Activated CD4-positive, CD25-positive, alpha-beta regulatory T cell treated with anti-CD3 and anti-CD28 coated beads, Interleukin-2, amount 50 U/mL, for 16 hours (primary cell): ENCODE results near the gene GSTA2.
"Not testable (repeated sequence)": the region's sequence is repeated elsewhere in the genome, so short reads cannot be mapped to it uniquely, and the experiment has no call there.

ENCODE experiments used
- DNase-seq: peaks from one replicate; pipeline ENCODE4 v3.0.0-alpha.2; 2020; ENCODE audit warnings: low read depth, low spot score

Gene GSTA2

DNA sequence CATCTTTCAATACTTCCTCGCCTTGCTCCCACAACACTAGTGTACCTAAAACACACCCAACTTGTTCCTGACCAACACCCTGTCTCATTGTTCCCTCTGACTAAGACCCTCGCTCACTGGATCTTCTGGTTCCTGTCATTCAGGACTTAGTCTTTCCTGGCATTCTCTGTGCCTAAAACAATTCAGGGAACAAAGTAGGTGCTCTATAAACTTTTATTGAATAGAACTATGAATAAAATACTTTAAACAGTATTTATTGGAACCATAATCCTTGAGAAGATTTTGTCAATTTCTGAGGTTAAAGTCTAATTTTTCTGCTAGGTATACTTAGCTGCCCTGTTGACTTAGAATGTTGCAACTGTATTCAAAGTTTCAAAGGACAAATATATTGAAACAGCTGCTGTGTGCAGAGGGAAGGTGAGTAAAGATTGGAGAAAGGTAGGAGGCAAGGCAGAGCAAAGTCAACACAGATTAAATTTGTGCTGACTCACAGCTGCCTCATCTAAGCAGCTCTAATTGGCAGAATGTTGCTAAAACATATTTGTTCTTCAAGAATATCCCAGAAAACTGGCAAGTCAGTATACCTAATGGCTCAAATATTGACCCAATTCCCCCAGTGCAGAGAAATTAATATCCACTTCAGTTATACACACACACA is 37.6 kb downstream of the GSTA2 start:
- DNase-seq = no peak

DNA sequence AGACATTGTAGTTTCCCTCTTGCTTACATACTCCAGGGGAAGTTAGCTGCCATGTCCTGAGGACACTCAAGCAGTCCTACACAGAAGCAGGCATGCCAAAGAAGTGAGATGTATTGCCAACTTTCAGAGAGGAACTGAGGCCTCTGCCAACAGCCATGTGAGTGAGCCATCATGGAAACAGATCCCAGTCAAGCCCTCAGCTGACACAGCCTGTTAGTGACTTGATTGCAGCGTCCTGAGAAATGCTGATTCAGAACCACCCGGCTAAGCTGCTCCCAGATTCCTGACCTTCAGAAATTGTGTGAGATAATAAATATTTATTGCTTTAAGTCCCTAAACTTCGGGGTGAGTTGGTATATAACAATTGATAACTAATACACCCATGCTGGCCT is 38.1 kb downstream of the GSTA2 start:
- DNase-seq = no peak

DNA sequence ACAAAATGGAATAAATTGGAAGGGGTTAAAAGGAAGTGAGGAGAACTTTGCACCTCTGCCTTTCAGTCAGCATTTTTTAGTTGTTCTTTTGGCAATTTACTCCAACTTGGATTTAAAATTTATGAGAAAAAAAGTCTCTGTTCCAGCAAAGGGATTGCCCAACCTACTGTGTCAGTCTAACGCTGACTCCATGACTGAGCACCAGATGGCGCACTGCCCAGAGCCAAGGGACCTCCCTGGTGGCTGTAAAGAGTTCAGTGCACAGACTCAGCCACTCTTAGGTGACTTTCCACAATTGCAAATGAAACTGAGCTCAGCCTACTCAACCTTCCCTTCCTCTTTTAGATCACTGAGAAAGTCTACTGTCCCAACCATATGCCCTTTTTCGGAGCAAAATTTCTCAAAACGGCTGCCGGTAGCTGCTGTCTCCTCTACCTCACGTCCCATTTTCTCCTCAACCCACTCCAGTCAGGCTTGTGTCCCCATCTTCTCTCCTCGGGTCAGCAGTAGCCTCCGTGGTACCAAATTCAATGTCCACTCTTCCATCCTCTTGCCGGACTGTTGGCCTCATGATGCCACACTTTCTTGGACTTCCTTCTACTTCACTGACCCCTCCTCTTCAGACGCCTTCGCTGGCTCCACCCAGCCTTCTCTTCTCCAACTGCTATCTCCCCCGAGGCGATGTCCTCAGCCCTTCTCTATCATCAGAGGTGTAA is 38.7 kb downstream of the GSTA2 start:
- peak; percentile 12 for DNase-seq

DNA sequence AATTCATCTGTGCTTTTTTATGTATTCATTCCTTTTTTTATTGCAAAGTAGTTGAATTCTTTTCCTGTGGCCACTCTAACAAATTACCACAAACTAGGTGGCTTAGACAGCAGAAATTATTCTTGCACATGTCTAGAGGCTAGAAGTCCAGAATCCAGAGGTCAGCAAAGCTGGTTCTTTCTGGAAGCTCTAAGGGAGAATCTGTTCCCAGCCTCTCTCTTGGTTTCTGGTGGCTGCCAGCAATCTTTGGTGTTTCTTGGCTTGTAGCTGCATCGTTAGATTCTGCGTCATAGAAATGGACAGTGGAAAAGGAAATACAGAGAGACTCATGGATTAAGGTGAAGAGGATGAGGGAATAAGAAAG is 39.3 kb downstream of the GSTA2 start:
- no peak for DNase-seq

- no peak for DNase-seq
Observed at GRCh38 chr6:52720321-52720720, 43.0 kb downstream of the GSTA2 start.

- no peak for DNase-seq
Observed at GRCh38 chr6:52718550-52718949, 44.7 kb downstream of the GSTA2 start.

DNA sequence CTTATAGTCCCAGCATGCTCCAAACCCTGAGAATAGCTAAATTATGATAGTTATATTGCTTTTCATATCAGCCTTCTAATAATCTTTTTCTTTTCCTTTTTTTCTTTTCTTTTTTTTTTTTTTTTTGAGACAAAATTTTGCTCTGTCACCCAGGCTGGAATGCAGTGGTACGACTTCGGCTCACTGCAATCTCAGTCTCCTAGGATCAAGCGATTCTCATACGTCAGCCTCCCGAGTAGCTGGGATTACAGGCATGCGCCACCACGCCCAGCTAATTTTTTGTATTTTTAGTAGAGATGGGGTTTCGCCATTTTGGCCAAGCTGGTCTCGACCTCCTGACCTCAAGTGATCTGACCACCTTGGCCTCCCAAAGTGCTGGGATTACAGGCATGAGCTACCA is 48.5 kb downstream of the GSTA2 start:
- not testable (repeated sequence) for DNase-seq

DNA sequence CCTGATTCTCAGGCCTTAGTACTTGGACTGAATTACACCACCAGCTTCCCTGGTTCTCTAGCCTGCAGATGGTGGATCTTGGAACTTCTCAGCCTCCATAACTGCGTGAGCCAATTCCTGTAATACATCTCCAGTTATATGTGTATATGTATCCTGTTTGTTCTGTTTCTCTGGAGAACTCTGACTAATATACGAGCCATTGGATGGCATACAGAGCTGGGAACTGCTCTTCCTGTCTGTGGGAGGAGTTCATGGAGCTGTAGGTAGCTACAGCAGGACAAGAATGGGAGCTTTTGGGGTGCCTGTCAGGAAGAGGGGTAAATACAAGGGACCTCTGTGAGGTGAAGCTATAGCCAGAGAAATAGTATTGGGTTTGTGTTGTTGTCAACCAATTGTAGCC is 51.1 kb downstream of the GSTA2 start:
- no peak for DNase-seq

DNA sequence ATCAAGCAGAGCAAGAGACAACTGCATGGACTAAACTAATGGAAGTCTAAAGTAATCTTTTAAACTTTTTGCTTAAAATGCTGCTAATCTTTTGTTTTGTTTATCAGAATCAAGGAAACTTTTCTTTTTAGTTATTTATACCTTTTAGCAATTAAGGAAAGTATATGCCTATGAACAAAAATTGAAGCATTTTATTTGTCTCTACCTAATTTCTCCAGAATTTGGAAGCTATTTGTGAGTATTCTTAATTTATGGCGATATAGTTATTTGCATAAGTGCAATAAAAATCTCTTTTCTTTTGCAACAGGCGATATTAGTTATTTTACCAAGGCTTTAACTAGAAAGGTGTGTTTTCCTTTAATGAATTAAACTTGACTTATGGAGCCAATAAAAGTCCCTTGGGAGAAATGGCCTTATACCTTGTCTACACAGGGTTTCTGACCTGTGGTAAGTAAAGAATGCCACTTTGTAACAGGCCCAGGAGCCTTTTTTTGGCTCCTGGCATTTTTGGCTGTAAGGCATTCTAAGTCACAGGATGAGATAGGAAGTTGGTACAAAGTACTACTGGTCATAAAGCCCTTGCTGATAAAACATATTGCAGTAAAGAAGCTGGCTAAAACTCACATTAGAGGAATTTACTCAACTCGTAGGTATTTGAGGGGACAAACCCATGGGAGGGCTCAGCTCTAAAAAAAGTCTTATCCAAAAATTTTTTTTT is 55.2 kb downstream of the GSTA2 start:
- DNase-seq = no peak

- DNase-seq = no peak
Observed at GRCh38 chr6:52706001-52706400, 57.3 kb downstream of the GSTA2 start.

GRCh38 chr6:52704781-52705502 is 58.3 kb downstream of the GSTA2 start:
- not testable (repeated sequence) for DNase-seq

DNA sequence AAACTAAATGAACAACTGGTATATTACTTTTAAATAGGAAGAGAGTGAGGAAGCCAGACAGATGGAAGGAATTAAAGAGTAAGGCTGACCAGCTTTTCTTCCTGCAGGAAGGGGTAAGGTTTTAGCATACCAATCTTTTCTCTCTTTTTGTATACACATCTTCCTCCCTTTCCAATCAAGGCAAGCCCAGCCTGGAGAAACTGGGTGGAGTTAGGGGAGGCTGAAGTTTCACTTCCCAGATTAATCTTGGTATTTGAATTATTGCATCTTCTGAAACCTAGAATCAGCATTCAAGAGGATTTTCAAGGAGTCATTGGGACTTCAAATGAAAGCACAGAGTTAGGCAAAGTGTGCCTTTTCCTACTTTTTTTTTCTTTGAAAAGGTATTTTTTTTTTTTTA is 59.2 kb downstream of the GSTA2 start:
- DNase-seq = no peak
